ENCODE measurements around the gene BPI.

DNA sequence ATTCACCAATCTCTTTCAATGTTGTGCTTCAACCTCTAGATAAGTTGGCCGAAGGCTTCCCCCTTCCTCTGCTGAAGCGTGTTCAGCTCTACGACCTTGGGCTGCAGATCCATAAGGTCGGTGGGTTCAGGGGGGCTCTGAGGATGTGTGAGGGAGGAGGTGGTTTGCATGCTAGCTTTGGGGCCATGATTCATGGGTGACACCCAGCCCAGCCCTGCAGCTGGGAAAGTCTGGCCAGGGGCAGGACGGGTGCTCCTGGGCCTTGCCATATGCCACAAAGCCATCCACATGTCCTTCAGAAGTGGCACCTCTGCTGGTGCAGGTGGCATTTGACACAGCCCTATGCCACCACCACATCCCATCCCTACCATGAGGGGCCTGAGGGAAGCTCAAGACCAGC, 69.9 kb downstream of the BPI start:
- TF ChIP-seq, protein P1, sequence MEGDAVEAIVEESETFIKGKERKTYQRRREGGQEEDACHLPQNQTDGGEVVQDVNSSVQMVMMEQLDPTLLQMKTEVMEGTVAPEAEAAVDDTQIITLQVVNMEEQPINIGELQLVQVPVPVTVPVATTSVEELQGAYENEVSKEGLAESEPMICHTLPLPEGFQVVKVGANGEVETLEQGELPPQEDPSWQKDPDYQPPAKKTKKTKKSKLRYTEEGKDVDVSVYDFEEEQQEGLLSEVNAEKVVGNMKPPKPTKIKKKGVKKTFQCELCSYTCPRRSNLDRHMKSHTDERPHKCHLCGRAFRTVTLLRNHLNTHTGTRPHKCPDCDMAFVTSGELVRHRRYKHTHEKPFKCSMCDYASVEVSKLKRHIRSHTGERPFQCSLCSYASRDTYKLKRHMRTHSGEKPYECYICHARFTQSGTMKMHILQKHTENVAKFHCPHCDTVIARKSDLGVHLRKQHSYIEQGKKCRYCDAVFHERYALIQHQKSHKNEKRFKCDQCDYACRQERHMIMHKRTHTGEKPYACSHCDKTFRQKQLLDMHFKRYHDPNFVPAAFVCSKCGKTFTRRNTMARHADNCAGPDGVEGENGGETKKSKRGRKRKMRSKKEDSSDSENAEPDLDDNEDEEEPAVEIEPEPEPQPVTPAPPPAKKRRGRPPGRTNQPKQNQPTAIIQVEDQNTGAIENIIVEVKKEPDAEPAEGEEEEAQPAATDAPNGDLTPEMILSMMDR (IDR thresholded peaks at IDR 0.05), result no peak
- no peak for TF ChIP-seq POLR2A (IDR thresholded peaks at IDR 0.05)
